Measurements from ENCODE around the gene CUX1.

CUX1 gene

DNA sequence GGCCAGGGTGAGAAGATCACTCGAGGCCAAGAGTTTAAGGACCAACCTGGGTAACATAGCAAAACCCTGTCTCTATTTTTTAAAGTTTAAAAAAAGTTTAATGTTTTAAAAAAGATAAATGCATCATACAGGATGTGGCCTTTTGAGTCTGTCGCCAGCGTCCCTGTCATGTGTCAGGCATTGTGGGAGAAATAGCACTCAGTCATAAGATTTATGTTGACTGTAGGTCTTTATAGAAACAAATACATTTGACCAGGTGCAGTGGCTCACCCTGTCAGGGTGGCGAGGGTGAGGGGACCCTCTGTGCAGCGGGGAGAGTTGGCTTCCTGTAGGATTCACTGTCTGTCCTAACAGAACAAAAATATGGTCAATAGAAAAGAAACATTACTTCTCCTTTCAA lies 405.8 kb downstream of the CUX1 start:
- TF ChIP-seq RAD21 (IDR thresholded peaks at IDR 0.05; ENCODE audit: low read depth) (no peak), USF1 (IDR thresholded peaks at IDR 0.05) (no peak), EGR1 (IDR thresholded peaks at IDR 0.05) (no peak), ZBTB7A (IDR thresholded peaks at IDR 0.05; ENCODE audit: low read depth) (no peak), EP300 (IDR thresholded peaks at IDR 0.05; ENCODE audit: borderline replicate concordance) (no peak)

GRCh38 chr7:102225025-102225424 lies 407.6 kb downstream of the CUX1 start:
- no peak for TF ChIP-seq EGR1 (IDR thresholded peaks at IDR 0.05)
- no peak for TF ChIP-seq REST (IDR thresholded peaks at IDR 0.05; ENCODE audit: low read depth)
- no peak for TF ChIP-seq FOXM1 (IDR thresholded peaks at IDR 0.05; ENCODE audit: borderline replicate concordance, low read depth)
- TF ChIP-seq TAF1 (IDR thresholded peaks at IDR 0.05; ENCODE audit: low read depth) = no peak
- no peak for TF ChIP-seq ZBTB7A (IDR thresholded peaks at IDR 0.05; ENCODE audit: low read depth)
- no peak for TF ChIP-seq CEBPB (IDR thresholded peaks at IDR 0.05)
- TF ChIP-seq YY1 (IDR thresholded peaks at IDR 0.05; ENCODE audit: low read depth) = no peak
- no peak for TF ChIP-seq EP300 (IDR thresholded peaks at IDR 0.05; ENCODE audit: borderline replicate concordance)
- no peak for TF ChIP-seq TEAD4 (IDR thresholded peaks at IDR 0.05)
- TF ChIP-seq RAD21 (IDR thresholded peaks at IDR 0.05; ENCODE audit: low read depth) = no peak
- no peak for TF ChIP-seq USF1 (IDR thresholded peaks at IDR 0.05)
- TF ChIP-seq NFIC (IDR thresholded peaks at IDR 0.05) = no peak
- TF ChIP-seq, protein P1, sequence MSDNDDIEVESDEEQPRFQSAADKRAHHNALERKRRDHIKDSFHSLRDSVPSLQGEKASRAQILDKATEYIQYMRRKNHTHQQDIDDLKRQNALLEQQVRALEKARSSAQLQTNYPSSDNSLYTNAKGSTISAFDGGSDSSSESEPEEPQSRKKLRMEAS (IDR thresholded peaks at IDR 0.05) = no peak
- TF ChIP-seq CREB1 (IDR thresholded peaks at IDR 0.05; ENCODE audit: low read depth) = no peak
- TF ChIP-seq TCF12 (IDR thresholded peaks at IDR 0.05; ENCODE audit: low read depth) = no peak

- TF ChIP-seq REST (IDR thresholded peaks at IDR 0.05; ENCODE audit: low read depth) (no peak), TCF12 (IDR thresholded peaks at IDR 0.05; ENCODE audit: low read depth) (no peak), NFIC (IDR thresholded peaks at IDR 0.05) (no peak), USF1 (IDR thresholded peaks at IDR 0.05) (no peak), RAD21 (IDR thresholded peaks at IDR 0.05; ENCODE audit: low read depth) (no peak), EP300 (IDR thresholded peaks at IDR 0.05; ENCODE audit: borderline replicate concordance) (no peak), ZBTB7A (IDR thresholded peaks at IDR 0.05; ENCODE audit: low read depth) (no peak), CREB1 (IDR thresholded peaks at IDR 0.05; ENCODE audit: low read depth) (no peak), YY1 (IDR thresholded peaks at IDR 0.05; ENCODE audit: low read depth) (no peak), EGR1 (IDR thresholded peaks at IDR 0.05) (no peak), FOXM1 (IDR thresholded peaks at IDR 0.05; ENCODE audit: borderline replicate concordance, low read depth) (no peak), CEBPB (IDR thresholded peaks at IDR 0.05) (no peak), TAF1 (IDR thresholded peaks at IDR 0.05; ENCODE audit: low read depth) (no peak), TEAD4 (IDR thresholded peaks at IDR 0.05) (no peak)
- TF ChIP-seq, protein P1 (IDR thresholded peaks at IDR 0.05) = no peak
Measured at GRCh38 chr7:102227371-102227770, 409.9 kb downstream of the CUX1 start.

DNA sequence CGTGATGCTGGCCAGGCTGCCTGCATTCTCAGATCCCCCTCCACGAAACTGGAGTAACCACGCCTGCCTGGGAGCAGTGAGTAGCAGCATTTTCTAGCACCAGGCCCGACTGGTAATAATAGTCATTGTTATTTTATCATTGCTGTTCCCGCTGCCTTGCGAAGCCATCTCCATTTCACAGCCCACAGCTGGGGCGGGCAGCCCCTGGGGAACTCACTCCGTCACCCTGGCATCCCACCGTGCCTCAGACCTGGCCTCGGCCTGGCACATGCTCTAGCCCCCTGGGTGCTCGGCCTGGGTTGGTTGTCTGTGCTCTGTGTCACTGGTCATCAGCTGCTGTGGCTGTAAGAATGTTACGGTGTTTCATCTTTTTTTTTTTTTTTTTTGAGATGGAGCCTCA lies 411.5 kb downstream of the CUX1 start:
- TF ChIP-seq YY1 (IDR thresholded peaks at IDR 0.05; ENCODE audit: low read depth) = no peak
- TF ChIP-seq TAF1 (IDR thresholded peaks at IDR 0.05; ENCODE audit: low read depth) = no peak
- TF ChIP-seq, protein P1 (IDR thresholded peaks at IDR 0.05) = no peak
- TF ChIP-seq RAD21 (IDR thresholded peaks at IDR 0.05; ENCODE audit: low read depth) = no peak
- TF ChIP-seq EP300 (IDR thresholded peaks at IDR 0.05; ENCODE audit: borderline replicate concordance) = no peak
- no peak for TF ChIP-seq FOXM1 (IDR thresholded peaks at IDR 0.05; ENCODE audit: borderline replicate concordance, low read depth)
- no peak for TF ChIP-seq EGR1 (IDR thresholded peaks at IDR 0.05)
- no peak for TF ChIP-seq TCF12 (IDR thresholded peaks at IDR 0.05; ENCODE audit: low read depth)
- no peak for TF ChIP-seq REST (IDR thresholded peaks at IDR 0.05; ENCODE audit: low read depth)
- no peak for TF ChIP-seq ZBTB7A (IDR thresholded peaks at IDR 0.05; ENCODE audit: low read depth)
- no peak for TF ChIP-seq CREB1 (IDR thresholded peaks at IDR 0.05; ENCODE audit: low read depth)
- no peak for TF ChIP-seq CEBPB (IDR thresholded peaks at IDR 0.05)
- no peak for TF ChIP-seq TEAD4 (IDR thresholded peaks at IDR 0.05)
- no peak for TF ChIP-seq USF1 (IDR thresholded peaks at IDR 0.05)
- no peak for TF ChIP-seq NFIC (IDR thresholded peaks at IDR 0.05)
